SK-N-SH treated with all-trans-retinoic acid at 6 μM for 48 hours (cell line): ENCODE data around the gene CAPN12.

Experiments used
- CREB5 ChIP-seq: fragments of 250-450 bp; sonication (Bioruptor Pico); IDR thresholded peaks from 2 replicates; pipeline ENCODE4 v1.5.1; 2020; ENCODE audit warnings: low read depth, mild to moderate bottlenecking, moderate library complexity
- CSDC2 ChIP-seq: fragments of 250-450 bp; sonication (Bioruptor Pico); IDR thresholded peaks from 2 replicates; pipeline ENCODE4 v1.5.0; 2020; ENCODE audit warnings: mild to moderate bottlenecking, moderate library complexity
- POU6F1 ChIP-seq: fragments of 250-450 bp; sonication (Bioruptor Pico); IDR thresholded peaks from 2 replicates; pipeline ENCODE4 v1.8.0; 2021; ENCODE audit warnings: low read depth, mild to moderate bottlenecking, moderate library complexity, borderline replicate concordance
- ZC3H10 ChIP-seq: fragments of 250-450 bp; sonication (Bioruptor Pico); IDR thresholded peaks from 2 replicates; pipeline ENCODE4 v1.5.1; 2021; ENCODE audit warnings: mild to moderate bottlenecking, moderate library complexity
- ZNF565 ChIP-seq: fragments of 450-650 bp; formaldehyde crosslinking; conservative IDR thresholded peaks from 2 replicates; pipeline ENCODE4 v1.5.0; 2020; ENCODE audit warnings: low read depth, mild to moderate bottlenecking, moderate library complexity
- TF ChIP-seq, protein P1 (sequence below): fragments of 250-450 bp; sonication (Bioruptor Pico); IDR thresholded peaks from 2 replicates; pipeline ENCODE4 v1.5.0; 2020; ENCODE audit warnings: mild to moderate bottlenecking, moderate library complexity

- TF ChIP-seq ZNF565 (CRISPR knock-in tag) (no peak), CSDC2 (CRISPR knock-in tag) (no peak), CREB5 (CRISPR knock-in tag) (no peak), ZC3H10 (no peak), POU6F1 (CRISPR knock-in tag) (no peak)
- TF ChIP-seq, protein P1, sequence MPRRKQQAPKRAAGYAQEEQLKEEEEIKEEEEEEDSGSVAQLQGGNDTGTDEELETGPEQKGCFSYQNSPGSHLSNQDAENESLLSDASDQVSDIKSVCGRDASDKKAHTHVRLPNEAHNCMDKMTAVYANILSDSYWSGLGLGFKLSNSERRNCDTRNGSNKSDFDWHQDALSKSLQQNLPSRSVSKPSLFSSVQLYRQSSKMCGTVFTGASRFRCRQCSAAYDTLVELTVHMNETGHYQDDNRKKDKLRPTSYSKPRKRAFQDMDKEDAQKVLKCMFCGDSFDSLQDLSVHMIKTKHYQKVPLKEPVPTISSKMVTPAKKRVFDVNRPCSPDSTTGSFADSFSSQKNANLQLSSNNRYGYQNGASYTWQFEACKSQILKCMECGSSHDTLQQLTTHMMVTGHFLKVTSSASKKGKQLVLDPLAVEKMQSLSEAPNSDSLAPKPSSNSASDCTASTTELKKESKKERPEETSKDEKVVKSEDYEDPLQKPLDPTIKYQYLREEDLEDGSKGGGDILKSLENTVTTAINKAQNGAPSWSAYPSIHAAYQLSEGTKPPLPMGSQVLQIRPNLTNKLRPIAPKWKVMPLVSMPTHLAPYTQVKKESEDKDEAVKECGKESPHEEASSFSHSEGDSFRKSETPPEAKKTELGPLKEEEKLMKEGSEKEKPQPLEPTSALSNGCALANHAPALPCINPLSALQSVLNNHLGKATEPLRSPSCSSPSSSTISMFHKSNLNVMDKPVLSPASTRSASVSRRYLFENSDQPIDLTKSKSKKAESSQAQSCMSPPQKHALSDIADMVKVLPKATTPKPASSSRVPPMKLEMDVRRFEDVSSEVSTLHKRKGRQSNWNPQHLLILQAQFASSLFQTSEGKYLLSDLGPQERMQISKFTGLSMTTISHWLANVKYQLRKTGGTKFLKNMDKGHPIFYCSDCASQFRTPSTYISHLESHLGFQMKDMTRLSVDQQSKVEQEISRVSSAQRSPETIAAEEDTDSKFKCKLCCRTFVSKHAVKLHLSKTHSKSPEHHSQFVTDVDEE (CRISPR knock-in tag) = no peak
These were observed 36.7 kb downstream of the CAPN12 start for GRCh38 chr19:38707512-38708114.
